ENCODE data around the gene EHMT1.

DNA sequence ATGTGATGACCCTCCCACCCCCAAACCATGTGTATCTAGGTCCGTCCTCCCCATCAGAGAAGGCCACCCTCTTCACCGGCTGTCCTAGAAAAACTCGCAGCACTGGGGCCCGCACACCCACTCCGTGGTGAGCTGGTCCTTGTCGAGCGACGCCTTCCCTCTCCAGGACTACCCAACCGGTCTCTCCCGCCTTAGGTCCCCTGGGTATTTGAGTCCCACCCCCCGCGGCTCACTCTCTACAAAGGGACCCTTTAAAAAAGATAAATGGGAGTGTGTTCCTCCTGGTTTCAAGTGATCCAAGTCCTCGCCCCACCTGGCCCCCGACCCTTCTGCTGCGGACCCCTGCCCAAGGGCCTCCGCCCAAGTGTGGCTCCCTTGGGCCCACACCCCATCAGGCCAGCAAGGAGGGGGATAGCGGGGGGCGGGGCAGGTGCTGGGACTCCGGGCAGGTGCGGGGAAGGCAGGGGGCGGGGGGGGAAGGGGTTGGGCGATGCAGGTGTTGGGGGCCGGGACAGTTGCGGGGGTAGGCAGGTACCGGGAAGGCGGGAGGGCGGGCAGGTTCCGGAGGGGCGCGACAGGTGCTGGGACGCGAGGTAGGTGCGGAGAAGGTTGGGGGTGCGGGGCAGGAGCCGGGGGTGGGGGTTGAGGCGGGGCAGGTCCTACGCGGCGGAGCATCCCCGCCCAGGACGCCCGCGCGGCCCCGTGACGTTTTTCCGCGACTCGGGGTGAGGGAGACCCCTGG lies 14.3 kb upstream of the EHMT1 start:
- no peak for TF ChIP-seq CSDC2 (CRISPR knock-in tag; IDR thresholded peaks at IDR 0.05)
- no peak for TF ChIP-seq GLIS3 (CRISPR knock-in tag; IDR thresholded peaks at IDR 0.05)
- TF ChIP-seq ZFP30 (CRISPR knock-in tag; IDR thresholded peaks at IDR 0.05): no peak
- TF ChIP-seq BACH2 (CRISPR knock-in tag; IDR thresholded peaks at IDR 0.05; ENCODE audit: borderline replicate concordance): no peak
- no peak for TF ChIP-seq ZNF8 (CRISPR knock-in tag; IDR thresholded peaks at IDR 0.05)
- TF ChIP-seq, protein P1, sequence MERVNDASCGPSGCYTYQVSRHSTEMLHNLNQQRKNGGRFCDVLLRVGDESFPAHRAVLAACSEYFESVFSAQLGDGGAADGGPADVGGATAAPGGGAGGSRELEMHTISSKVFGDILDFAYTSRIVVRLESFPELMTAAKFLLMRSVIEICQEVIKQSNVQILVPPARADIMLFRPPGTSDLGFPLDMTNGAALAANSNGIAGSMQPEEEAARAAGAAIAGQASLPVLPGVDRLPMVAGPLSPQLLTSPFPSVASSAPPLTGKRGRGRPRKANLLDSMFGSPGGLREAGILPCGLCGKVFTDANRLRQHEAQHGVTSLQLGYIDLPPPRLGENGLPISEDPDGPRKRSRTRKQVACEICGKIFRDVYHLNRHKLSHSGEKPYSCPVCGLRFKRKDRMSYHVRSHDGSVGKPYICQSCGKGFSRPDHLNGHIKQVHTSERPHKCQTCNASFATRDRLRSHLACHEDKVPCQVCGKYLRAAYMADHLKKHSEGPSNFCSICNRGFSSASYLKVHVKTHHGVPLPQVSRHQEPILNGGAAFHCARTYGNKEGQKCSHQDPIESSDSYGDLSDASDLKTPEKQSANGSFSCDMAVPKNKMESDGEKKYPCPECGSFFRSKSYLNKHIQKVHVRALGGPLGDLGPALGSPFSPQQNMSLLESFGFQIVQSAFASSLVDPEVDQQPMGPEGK (CRISPR knock-in tag; IDR thresholded peaks at IDR 0.05; ENCODE audit: borderline replicate concordance): no peak
- TF ChIP-seq ZC3H10 (CRISPR knock-in tag; IDR thresholded peaks at IDR 0.05): no peak
- no peak for TF ChIP-seq TCF4 (CRISPR knock-in tag; IDR thresholded peaks at IDR 0.05; ENCODE audit: borderline replicate concordance)
